Fibroblast of lung (primary cell): ENCODE data around the gene STON2. TPM values are rescaled to one million over a fixed set of nuclear protein-coding genes. Genes with fewer than 3 reads are reported as not detected.
"Not testable (repeated sequence)": the region's sequence is repeated elsewhere in the genome, so short reads cannot be mapped to it uniquely, and the experiment has no call there.

ENCODE experiments used
- DNase-seq, 2 donors: peaks; one replicate each; pipeline versions ENCODE4 v3.0.0 to v3.0.0-alpha.2; 2010; ENCODE audit warnings: low read depth in 2 of 2
- H2AFZ ChIP-seq: 2 replicates; pipeline ENCODE4 v1.5.1; 2012; ENCODE audit warnings: low read length, control low read depth, inconsistent platforms
- H3K27ac ChIP-seq: 2 replicates; pipeline ENCODE4 v1.5.1; 2011; ENCODE audit warnings: low read length, control low read depth; ENCODE audit not compliant: insufficient read depth
- H3K27me3 ChIP-seq: 2 replicates; pipeline ENCODE4 v1.5.1; 2011; ENCODE audit warnings: mild to moderate bottlenecking, low read length; ENCODE audit not compliant: control insufficient read depth, insufficient read depth
- H3K36me3 ChIP-seq: 2 replicates; pipeline ENCODE4 v1.5.1; 2011; ENCODE audit warnings: low read length; ENCODE audit not compliant: control insufficient read depth, insufficient read depth
- H3K4me1 ChIP-seq: 2 replicates; pipeline ENCODE4 v1.5.1; 2011; ENCODE audit warnings: low read length; ENCODE audit not compliant: control insufficient read depth, insufficient read depth; ENCODE audit errors: extremely low read depth
- H3K4me2 ChIP-seq: 2 replicates; pipeline ENCODE4 v1.5.1; 2011; ENCODE audit warnings: low read length, control low read depth; ENCODE audit not compliant: insufficient read depth; ENCODE audit errors: extremely low read depth
- H3K4me3 ChIP-seq, 4 experiments: fragments of 200-600 bp in 1 of 4; sonication (generic) in 1 of 4; replicated peaks in 1 of 4; 2 replicates each; pipeline ENCODE4 v1.5.1; 2011 to 2016; ENCODE audit warnings: low read length in 4 of 4, low read depth in 3 of 4, mild to moderate bottlenecking in 3 of 4, control low read depth in 2 of 4, inconsistent platforms in 1 of 4, mixed read lengths in 1 of 4; ENCODE audit not compliant: insufficient read depth in 1 of 4; ENCODE audit errors: control extremely low read depth in 1 of 4
- H3K79me2 ChIP-seq: 2 replicates; pipeline ENCODE4 v1.5.1; 2012; ENCODE audit warnings: mild to moderate bottlenecking, low read length, inconsistent platforms; ENCODE audit not compliant: control insufficient read depth, insufficient read depth
- H3K9ac ChIP-seq: 2 replicates; pipeline ENCODE4 v1.5.1; 2011; ENCODE audit warnings: mild to moderate bottlenecking, low read length, control low read depth; ENCODE audit not compliant: insufficient read depth
- H3K9me3 ChIP-seq: 2 replicates; pipeline ENCODE4 v1.5.1; 2012; ENCODE audit warnings: low read depth, low read length; ENCODE audit not compliant: control insufficient read depth, insufficient read depth
- H4K20me1 ChIP-seq: 2 replicates; pipeline ENCODE4 v1.5.1; 2011; ENCODE audit warnings: low read length; ENCODE audit not compliant: control insufficient read depth, insufficient read depth; ENCODE audit errors: extremely low read depth
- EZH2 ChIP-seq: IDR thresholded peaks from 2 replicates; pipeline ENCODE4 v1.5.1; 2012; ENCODE audit warnings: low read length, control low read depth, mild to moderate bottlenecking; ENCODE audit errors: missing control alignments
- polyA plus RNA-seq, 2 donors: library from polyadenylated mRNA; depleted of rRNA in 1 of 2; stranded (reverse) in 1 of 2; unstranded in 1 of 2; fragments of >200 nt; gene quantifications; 2 replicates each; pipeline ENCODE4 v1.2.1, GENCODE V29; 2011 to 2012; ENCODE audit warnings: missing spikeins in 1 of 2
- total RNA-seq: library from RNA; depleted of rRNA; stranded (reverse); fragments of >200 nt; gene quantifications from 2 replicates; pipeline ENCODE4 v1.2.1, GENCODE V29; 2014
- TF ChIP-seq, protein P1 (sequence below), 2 donors: IDR thresholded peaks in 1 of 2; conservative IDR thresholded peaks in 1 of 2; 1 replicate in 1 of 2; 2 replicates in 1 of 2; pipeline ENCODE4 v1.5.1; 2011 to 2012; ENCODE audit warnings: low read length in 2 of 2, control low read depth in 1 of 2, inconsistent platforms in 1 of 2, low read depth in 1 of 2, mild to moderate bottlenecking in 1 of 2

The STON2 gene
- total and polyA plus RNA-seq, 2 donors (not counting 1 experiment from before 2014, with no cell fraction given): 1.5 to 52.5 TPM

DNA sequence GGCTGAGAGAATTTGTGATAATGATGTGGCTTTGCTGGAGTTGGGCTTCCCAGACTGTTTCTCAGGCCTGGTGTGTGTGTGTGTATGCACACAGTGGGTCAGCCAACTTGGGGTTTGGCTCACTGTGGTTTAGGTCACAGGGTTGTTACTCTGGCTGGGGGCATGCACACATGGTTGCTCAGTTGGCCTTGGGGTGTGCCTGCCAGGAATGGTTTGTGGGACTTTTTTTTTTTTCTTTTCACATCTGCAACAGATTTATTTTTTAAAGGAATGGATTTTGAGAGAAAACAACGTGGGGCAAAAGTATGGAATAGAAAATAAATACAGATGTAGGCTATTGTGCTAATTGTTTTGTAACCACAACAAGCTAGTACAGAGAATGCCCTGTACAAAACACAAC, 154.4 kb downstream of the STON2 start:
- no peak overlapping the region for H3K4me3 ChIP-seq
- no peaks in the 10 kb centered on the region for H3K36me3 ChIP-seq
- no peaks in the 10 kb centered on the region for H3K4me1 ChIP-seq
- H3K79me2 ChIP-seq: no peaks in the 10 kb centered on the region
- no peaks in the 10 kb centered on the region for H4K20me1 ChIP-seq
- no peak overlapping the region for H3K9ac ChIP-seq
- no peaks in the 10 kb centered on the region for H3K9me3 ChIP-seq
- DNase-seq: no peak
- TF ChIP-seq, protein P1, sequence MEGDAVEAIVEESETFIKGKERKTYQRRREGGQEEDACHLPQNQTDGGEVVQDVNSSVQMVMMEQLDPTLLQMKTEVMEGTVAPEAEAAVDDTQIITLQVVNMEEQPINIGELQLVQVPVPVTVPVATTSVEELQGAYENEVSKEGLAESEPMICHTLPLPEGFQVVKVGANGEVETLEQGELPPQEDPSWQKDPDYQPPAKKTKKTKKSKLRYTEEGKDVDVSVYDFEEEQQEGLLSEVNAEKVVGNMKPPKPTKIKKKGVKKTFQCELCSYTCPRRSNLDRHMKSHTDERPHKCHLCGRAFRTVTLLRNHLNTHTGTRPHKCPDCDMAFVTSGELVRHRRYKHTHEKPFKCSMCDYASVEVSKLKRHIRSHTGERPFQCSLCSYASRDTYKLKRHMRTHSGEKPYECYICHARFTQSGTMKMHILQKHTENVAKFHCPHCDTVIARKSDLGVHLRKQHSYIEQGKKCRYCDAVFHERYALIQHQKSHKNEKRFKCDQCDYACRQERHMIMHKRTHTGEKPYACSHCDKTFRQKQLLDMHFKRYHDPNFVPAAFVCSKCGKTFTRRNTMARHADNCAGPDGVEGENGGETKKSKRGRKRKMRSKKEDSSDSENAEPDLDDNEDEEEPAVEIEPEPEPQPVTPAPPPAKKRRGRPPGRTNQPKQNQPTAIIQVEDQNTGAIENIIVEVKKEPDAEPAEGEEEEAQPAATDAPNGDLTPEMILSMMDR (conservative IDR thresholded peaks at IDR 0.05 in 1 of 2, IDR thresholded peaks at IDR 0.05 in 1 of 2; ENCODE audit: low read depth in 1 of 2, low read length in 2 of 2): no peak
- no peak for TF ChIP-seq EZH2
- H2AFZ ChIP-seq: no peak overlapping the region
- no peak overlapping the region for H3K27ac ChIP-seq
- H3K27me3 ChIP-seq: no peaks in the 10 kb centered on the region
- no peak overlapping the region for H3K4me2 ChIP-seq

DNA sequence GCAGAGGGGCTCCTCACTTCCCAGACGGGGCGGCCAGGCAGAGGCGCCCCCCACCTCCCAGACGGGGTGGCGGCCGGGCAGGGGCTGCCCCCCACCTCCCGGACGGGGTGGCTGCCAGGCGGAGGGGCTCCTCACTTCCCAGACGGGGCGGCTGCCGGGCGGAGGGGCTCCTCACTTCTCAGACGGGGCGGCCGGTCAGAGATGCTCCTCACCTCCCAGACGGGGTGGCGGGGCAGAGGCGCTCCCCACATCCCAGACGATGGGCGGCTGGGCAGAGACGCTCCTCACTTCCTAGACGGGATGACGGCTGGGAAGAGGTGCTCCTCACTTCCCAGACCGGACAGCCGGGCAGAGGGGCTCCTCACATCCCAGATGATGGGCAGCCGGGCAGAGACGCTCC, 155.7 kb downstream of the STON2 start:
- H3K4me2 ChIP-seq, H3K4me1 ChIP-seq, H3K27ac ChIP-seq, H4K20me1 ChIP-seq, H3K9ac ChIP-seq, H3K27me3 ChIP-seq, H3K4me3 ChIP-seq, H3K9me3 ChIP-seq, H3K36me3 ChIP-seq, H3K79me2 ChIP-seq, H2AFZ ChIP-seq, DNase-seq: not testable (repeated sequence)

DNA sequence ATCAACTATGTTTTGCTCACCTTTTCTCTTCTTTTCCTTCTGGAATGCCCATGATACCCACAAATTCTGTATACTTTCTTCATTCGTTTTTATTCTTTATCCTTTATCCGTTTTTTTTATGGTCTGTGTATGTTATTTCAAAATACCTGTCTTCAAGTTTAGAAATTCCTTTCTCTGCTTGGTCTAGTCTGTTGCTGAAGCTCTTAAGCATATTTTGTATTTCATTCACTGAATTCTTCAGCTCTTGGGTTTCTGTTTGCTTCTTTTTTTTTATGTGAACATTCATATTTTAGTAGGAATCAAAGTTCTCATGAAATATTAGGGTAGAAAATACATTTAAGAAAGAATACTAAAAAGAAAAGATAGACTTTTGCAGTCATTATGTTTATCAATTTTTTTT, 156.6 kb downstream of the STON2 start:
- no peaks in the 10 kb centered on the region for H3K27me3 ChIP-seq
- no peak overlapping the region for H3K4me2 ChIP-seq

DNA sequence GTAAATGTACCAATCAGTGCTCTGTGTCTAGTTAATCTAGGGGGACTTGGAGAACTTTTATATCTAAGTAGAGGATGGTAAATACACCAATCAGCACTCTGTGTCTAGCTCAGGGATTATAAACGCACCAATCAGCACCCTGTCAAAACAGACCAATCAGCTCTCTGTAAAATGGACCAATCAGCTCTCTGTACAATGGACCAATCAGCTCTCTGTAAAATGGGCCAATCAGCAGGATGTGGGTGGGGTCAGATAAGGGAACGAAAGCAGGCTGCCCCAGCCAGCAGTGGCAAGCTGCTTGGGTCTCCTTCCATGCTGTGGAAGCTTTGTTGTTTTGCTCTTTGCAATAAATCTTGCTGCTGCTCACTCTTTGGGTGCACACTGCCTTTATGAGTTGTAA, 163.3 kb downstream of the STON2 start:
- not testable (repeated sequence) for H3K36me3 ChIP-seq, H4K20me1 ChIP-seq, H3K4me3 ChIP-seq, H2AFZ ChIP-seq, H3K27ac ChIP-seq, H3K4me2 ChIP-seq, H3K4me1 ChIP-seq, H3K79me2 ChIP-seq, H3K9me3 ChIP-seq, DNase-seq, H3K9ac ChIP-seq, H3K27me3 ChIP-seq

More for the DNA sequence above, 156.6 kb downstream of the STON2 start:
- no peaks in the 10 kb centered on the region for H3K9me3 ChIP-seq
- no peak overlapping the region for H3K9ac ChIP-seq
- DNase-seq: no peak
- H3K4me3 ChIP-seq: no peak overlapping the region
- H3K4me1 ChIP-seq: no peaks in the 10 kb centered on the region
- no peak for TF ChIP-seq EZH2
- TF ChIP-seq, protein P1 (conservative IDR thresholded peaks at IDR 0.05 in 1 of 2, IDR thresholded peaks at IDR 0.05 in 1 of 2; ENCODE audit: low read depth in 1 of 2, low read length in 2 of 2): no peak
- no peaks in the 10 kb centered on the region for H3K36me3 ChIP-seq
- H2AFZ ChIP-seq: no peak overlapping the region
- no peak overlapping the region for H3K27ac ChIP-seq
- H3K79me2 ChIP-seq: no peaks in the 10 kb centered on the region
- no peaks in the 10 kb centered on the region for H4K20me1 ChIP-seq
